DMS53 treated with DMSO at 0.1 percent for 48 hours (cell line): Measurements from ENCODE around the gene CHPT1.
"Not testable (repeated sequence)": the region's sequence is repeated elsewhere in the genome, so short reads cannot be mapped to it uniquely, and the experiment has no call there.

ENCODE experiments used
- DNase-seq: peaks from one replicate; lab custom pipeline; 2025; ENCODE audit not compliant: unreplicated experiment; lab: John Stamatoyannopoulos, UW

CHPT1 gene

GRCh38 chr12:101681627-101682026 lies 15.8 kb upstream of the CHPT1 start:
- not testable (repeated sequence) for DNase-seq

GRCh38 chr12:101685092-101685491 lies 12.3 kb upstream of the CHPT1 start:
- DNase-seq: no peak

GRCh38 chr12:101686176-101686575 lies 11.3 kb upstream of the CHPT1 start:
- no peak for DNase-seq

GRCh38 chr12:101690544-101691098 lies 6.8 kb upstream of the CHPT1 start:
- DNase-seq: no peak

- no peak for DNase-seq
Measured at GRCh38 chr12:101691503-101692096, 5.8 kb upstream of the CHPT1 start.

- no peak for DNase-seq
Measured at GRCh38 chr12:101694297-101694848, 3.1 kb upstream of the CHPT1 start.

- DNase-seq: no peak
Measured at GRCh38 chr12:101694986-101695385, 2.5 kb upstream of the CHPT1 start.

- DNase-seq: peak; percentile 16
Measured at GRCh38 chr12:101695706-101696105, 1.7 kb upstream of the CHPT1 start.

GRCh38 chr12:101696251-101697196 lies 916 bp upstream of the CHPT1 start:
- peak; percentile 6 for DNase-seq

- peak; percentile 10 for DNase-seq
Measured at GRCh38 chr12:101697930-101698799, 725 bp downstream of the CHPT1 start.

- DNase-seq: no peak
Measured at GRCh38 chr12:101698800-101699347, 1.4 kb downstream of the CHPT1 start.

- no peak for DNase-seq
Measured at GRCh38 chr12:101700299-101700820, 2.9 kb downstream of the CHPT1 start.

- DNase-seq: no peak
Measured at GRCh38 chr12:101703487-101703886, 6.0 kb downstream of the CHPT1 start.

- DNase-seq: no peak
Measured at GRCh38 chr12:101706403-101706802, 9.0 kb downstream of the CHPT1 start.

- no peak for DNase-seq
Measured at GRCh38 chr12:101707131-101707782, 9.8 kb downstream of the CHPT1 start.

- DNase-seq: no peak
Measured at GRCh38 chr12:101710288-101710687, 12.8 kb downstream of the CHPT1 start.

- DNase-seq: no peak
Measured at GRCh38 chr12:101713059-101713682, 15.7 kb downstream of the CHPT1 start.

GRCh38 chr12:101713930-101714329 lies 16.5 kb downstream of the CHPT1 start:
- DNase-seq: no peak

GRCh38 chr12:101714877-101715444 lies 17.5 kb downstream of the CHPT1 start:
- no peak for DNase-seq
